GM12878 (cell line): Measurements from ENCODE around the gene PABPC1L.

Source experiments
- MYB ChIP-seq: fragments of 150-350 bp; IDR thresholded peaks from 2 replicates; pipeline ENCODE4 v1.6.1; 2014; ENCODE audit warnings: mild to moderate bottlenecking, low read depth, low read length, borderline replicate concordance
- POLR2AphosphoS5 ChIP-seq: IDR thresholded peaks from 2 replicates; pipeline ENCODE4 v1.6.1; 2011; ENCODE audit warnings: mild to moderate bottlenecking, low read length, inconsistent platforms

GRCh38 chr20:44921447-44921846, 11.6 kb downstream of the PABPC1L start:
- no peak for TF ChIP-seq POLR2AphosphoS5
- no peak for TF ChIP-seq MYB
